ENCODE measurements around the gene SQSTM1.

DNA sequence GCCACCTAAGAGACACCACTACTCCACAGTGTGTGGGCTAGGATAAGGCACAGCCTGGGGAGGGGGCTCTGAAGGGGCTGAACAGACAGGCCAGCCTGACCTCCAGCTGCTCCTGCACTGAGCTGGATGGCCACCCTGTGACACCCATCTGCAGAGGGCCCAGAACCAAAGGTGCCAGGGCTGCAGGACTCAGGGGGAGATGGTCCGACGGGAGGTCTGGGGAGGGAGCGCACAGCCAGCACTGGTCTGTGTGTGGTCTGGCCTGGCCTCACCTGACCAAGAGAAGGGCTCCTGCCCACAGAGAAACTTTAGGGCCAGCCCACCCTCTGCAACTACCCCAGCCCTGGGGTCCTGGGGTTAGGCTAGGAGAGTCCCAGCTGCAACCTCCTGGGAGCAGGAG lies 26.1 kb upstream of the SQSTM1 start:
- TF ChIP-seq EZH2phosphoT487 (conservative IDR thresholded peaks at IDR 0.05; ENCODE audit: low read length): no peak
- TF ChIP-seq, protein P1, sequence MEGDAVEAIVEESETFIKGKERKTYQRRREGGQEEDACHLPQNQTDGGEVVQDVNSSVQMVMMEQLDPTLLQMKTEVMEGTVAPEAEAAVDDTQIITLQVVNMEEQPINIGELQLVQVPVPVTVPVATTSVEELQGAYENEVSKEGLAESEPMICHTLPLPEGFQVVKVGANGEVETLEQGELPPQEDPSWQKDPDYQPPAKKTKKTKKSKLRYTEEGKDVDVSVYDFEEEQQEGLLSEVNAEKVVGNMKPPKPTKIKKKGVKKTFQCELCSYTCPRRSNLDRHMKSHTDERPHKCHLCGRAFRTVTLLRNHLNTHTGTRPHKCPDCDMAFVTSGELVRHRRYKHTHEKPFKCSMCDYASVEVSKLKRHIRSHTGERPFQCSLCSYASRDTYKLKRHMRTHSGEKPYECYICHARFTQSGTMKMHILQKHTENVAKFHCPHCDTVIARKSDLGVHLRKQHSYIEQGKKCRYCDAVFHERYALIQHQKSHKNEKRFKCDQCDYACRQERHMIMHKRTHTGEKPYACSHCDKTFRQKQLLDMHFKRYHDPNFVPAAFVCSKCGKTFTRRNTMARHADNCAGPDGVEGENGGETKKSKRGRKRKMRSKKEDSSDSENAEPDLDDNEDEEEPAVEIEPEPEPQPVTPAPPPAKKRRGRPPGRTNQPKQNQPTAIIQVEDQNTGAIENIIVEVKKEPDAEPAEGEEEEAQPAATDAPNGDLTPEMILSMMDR (IDR thresholded peaks at IDR 0.05; ENCODE audit: insufficient read depth, low read length, poor library complexity, severe bottlenecking): no peak
